DMS53 (cell line): ENCODE measurements around the gene OGDH.

ENCODE experiments used
- DNase-seq: peaks from one replicate; lab custom pipeline; 2025; lab: John Stamatoyannopoulos, UW

The OGDH gene

DNA sequence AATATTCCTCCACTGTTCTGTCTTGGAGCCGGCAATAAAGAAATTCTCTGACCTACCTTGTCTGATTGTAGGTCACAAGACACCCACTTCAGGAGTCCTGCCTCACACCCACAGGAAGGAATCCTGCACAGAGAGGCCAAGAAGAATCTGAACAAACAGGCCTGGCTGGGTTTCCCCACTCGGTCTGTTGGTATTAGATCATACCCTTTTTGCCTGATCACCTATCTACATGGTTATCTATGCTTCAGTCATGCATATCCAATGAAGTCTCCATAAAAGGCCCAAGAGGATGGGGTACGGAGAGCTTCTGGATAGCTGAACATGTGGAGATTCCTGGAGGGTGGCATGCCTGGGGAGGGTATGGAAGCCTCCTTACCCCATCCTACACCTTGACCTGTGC, 12.3 kb downstream of the OGDH start:
- DNase-seq: peak; percentile 86

DNA sequence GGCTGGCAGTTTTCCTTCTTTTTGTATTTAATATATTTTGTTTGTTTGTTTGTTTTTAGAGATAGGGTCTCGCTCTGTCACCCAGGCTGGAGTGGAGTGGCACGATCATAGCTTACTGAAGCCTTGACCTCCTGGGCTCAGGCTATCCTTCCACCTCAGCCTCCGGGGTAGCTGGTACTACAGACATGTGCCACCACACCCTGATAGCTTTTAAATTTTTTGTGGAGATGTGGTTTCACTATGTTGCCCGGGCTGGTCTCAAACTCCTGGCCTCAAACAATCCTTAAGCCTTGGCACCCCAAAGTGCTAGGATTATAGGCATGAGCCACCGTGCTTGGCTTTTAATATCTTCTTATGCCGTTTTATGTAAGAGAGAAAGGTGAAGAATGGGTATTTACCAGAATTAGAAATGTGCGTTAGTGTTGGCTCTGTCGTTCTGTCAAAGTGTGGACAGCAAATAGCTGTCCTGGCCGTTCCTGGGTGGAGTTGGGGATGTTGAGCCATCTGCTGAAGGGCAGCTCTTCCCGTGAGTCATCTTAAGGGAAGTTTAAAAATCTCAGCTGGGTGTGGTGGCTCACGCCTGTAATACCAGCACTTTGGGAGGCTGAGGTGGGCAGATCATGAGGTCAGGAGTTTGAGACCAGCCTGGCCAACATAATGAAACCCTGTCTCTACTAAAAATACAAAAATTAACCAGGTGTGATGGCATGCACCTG, 14.8 kb downstream of the OGDH start:
- DNase-seq: no peak

- no peak for DNase-seq
Observed at GRCh38 chr7:44621750-44622103, 15.3 kb downstream of the OGDH start.

- no peak for DNase-seq
Observed at GRCh38 chr7:44622342-44623151, 16.1 kb downstream of the OGDH start.

DNA sequence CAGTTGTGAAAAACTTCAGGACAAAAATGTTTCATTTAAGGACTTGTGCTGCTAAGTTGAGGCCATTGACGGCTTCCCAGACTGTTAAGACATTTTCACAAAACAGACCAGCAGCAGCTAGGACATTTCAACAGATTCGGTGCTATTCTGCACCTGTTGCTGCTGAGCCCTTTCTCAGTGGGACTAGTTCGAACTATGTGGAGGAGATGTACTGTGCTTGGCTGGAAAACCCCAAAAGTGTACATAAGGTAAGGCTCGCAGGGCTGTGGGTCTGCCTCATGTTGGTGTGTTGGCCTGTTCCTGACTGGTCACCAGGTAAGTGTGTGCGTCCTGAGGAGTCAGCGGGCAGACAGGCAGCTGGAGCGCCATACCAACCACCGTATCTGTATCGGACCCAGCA, 17.9 kb downstream of the OGDH start:
- no peak for DNase-seq

GRCh38 chr7:44625526-44626471, 19.4 kb downstream of the OGDH start:
- DNase-seq: peak; percentile 28

DNA sequence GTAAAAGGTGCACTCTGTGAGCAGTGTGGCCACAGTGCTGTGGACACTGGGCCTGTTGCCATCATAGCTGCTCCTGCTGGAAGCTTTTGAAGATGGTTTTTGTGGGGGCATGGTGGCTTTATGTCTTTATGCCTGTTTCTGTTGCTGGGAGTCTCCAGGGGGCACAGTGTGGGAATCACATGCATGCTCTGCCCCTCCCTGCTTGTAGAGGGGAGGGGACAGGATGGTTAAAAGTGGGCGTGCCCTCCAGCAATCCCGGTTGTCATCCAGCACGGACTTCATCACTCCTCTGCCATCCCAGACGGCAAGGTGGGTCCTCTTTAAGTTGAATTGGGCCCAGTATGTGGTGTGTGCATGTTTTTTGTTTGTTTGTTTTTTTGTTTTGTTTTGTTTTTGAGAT, 20.2 kb downstream of the OGDH start:
- no peak for DNase-seq

- DNase-seq: no peak
Observed at GRCh38 chr7:44629829-44630522, 23.5 kb downstream of the OGDH start.

GRCh38 chr7:44630792-44631457, 24.5 kb downstream of the OGDH start:
- DNase-seq: no peak

DNA sequence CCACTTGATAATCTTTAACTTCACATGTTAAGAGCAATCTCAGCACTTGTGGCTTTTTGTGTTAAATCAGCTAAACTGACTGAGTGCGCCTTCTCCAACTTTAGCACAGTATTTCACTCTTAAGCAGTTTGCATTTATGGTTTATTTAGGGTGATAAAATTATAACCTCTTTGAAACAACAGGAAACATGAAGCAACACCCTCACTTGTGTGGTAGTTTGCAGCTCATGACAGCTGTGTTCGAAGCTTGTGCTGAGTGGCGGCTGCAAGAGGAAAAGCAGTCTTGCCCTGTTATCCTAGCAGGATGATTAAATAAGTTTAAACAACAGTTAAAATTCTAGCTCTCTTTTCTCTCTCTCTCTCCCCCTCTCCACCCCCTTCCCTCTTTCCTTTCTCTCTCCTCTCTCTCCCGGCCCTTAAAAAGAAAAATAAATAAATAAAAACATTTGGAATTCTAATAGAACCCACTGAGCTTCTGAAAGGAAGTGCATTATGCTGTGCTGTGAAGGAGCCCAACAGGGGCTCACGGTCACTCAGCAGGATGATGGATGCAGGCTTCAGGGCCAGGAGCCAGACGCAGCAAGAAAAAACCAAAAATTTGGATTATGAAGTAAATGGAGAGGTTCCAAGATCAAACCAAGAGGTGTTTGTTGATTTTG, 25.2 kb downstream of the OGDH start:
- no peak for DNase-seq

DNA sequence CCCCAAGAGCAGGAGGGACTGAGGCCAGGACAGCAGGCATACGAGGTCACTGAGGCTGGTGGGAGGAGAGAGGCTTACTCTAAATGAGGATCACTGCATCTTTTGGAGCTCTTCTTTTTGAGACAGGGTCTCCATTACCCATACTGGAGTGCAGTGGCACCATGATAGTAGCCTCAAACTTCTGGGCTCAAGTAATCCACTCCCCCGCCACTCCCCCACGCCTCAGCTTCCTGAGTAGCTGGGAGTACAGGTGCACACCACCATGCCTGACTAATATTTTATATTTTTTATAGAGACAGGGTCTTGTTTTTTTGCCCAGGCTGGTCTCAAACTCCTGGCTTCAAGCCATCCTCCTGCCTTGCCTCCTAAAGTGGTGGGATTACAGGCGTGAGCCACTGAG, 25.8 kb downstream of the OGDH start:
- DNase-seq: no peak

- peak; percentile 50 for DNase-seq
Observed at GRCh38 chr7:44633254-44634186, 27.1 kb downstream of the OGDH start.

GRCh38 chr7:44634187-44634838, 27.9 kb downstream of the OGDH start:
- DNase-seq: peak; percentile 59

DNA sequence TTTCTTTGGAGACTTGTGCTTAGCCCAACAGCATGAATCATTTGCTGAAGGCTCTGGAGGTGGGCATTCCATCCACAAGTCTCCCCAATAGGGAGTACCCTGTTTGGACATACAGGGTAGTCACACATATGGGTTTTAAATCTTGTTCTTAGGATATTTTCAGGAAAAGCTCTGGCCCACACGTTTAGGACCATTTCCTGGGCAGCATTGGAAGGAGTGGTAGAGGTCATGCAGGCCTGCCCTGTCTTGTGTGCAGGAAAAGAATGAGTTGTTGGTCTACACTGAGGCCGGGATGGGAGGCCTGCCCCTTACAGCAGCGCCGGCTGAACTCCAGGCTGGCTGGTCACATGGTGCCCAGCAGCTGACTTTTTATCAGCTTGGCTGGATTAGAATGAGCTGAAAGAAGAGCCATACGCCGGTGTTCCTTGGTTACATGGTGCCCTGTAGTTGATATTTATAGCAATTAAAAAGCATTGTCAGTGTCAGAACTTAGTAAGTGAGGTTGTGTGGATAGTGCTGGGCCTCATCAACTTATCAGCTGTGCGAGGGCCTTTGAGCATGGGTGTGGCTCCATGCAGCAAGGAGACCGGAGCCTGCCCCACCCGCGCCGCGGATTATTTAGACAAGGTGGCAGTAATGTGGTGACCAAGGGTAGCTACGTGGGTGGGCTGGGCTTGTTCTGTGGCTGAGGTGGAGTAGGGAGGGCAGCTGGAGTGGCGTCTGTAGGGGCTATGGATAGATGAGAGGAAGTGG, 28.6 kb downstream of the OGDH start:
- no peak for DNase-seq

GRCh38 chr7:44636041-44636584, 29.7 kb downstream of the OGDH start:
- DNase-seq: no peak

DNA sequence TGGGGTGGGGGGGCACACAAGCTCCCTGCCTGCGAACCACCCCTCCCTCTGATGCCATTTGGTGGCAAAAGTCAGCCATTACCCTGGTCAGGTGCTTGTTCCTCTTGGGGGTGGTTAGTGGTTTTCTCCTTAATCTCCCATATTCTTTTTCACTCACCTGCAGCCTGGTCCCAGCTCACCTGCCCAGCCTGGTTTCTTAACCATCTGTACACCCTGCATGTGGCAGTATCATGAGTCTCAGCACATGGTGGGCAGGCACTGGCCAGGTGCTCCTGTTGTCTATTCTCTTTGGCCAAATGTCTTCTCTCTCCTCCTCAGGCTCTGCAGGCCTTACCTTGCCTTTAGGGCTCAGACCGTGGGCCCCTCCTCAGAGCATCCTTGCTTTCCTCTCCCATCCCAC, 30.5 kb downstream of the OGDH start:
- DNase-seq: no peak

GRCh38 chr7:44637788-44638594, 31.6 kb downstream of the OGDH start:
- peak; percentile 32 for DNase-seq
